HG02884 (cell line): ENCODE measurements around the gene HOXA13.

Experiments used
- ATAC-seq: cut with Tn5 transposase; IDR thresholded peaks from one replicate; pipeline ENCODE4 v1.9.1; 2021; ENCODE audit warnings: mild to moderate bottlenecking, moderate library complexity; ENCODE audit not compliant: unreplicated experiment

HOXA13 gene

GRCh38 chr7:27208998-27209397 lies 9.1 kb upstream of the HOXA13 start:
- ATAC-seq, result no peak

- ATAC-seq, result no peak
Observed at GRCh38 chr7:27207348-27207985, 7.6 kb upstream of the HOXA13 start.

GRCh38 chr7:27205325-27206280 lies 5.7 kb upstream of the HOXA13 start:
- no peak for ATAC-seq

GRCh38 chr7:27204851-27205322 lies 5.0 kb upstream of the HOXA13 start:
- ATAC-seq, result no peak

- ATAC-seq, result no peak
Observed at GRCh38 chr7:27203964-27204594, 4.2 kb upstream of the HOXA13 start.

GRCh38 chr7:27203365-27203953 lies 3.6 kb upstream of the HOXA13 start:
- ATAC-seq, result no peak

- ATAC-seq, result no peak
Observed at GRCh38 chr7:27202862-27203134, 2.9 kb upstream of the HOXA13 start.

- no peak for ATAC-seq
Observed at GRCh38 chr7:27202018-27202861, 2.3 kb upstream of the HOXA13 start.

- ATAC-seq, result no peak
Observed at GRCh38 chr7:27201580-27202017, 1.7 kb upstream of the HOXA13 start.

- ATAC-seq, result no peak
Observed at GRCh38 chr7:27200761-27201579, 1.1 kb upstream of the HOXA13 start.

GRCh38 chr7:27198871-27199801 lies 755 bp downstream of the HOXA13 start:
- ATAC-seq, result no peak

- no peak for ATAC-seq
Observed at GRCh38 chr7:27198138-27198841, 1.6 kb downstream of the HOXA13 start.

GRCh38 chr7:27197137-27198042 lies 2.5 kb downstream of the HOXA13 start:
- no peak for ATAC-seq

- no peak for ATAC-seq
Observed at GRCh38 chr7:27196287-27196767, 3.6 kb downstream of the HOXA13 start.

GRCh38 chr7:27194686-27195379 lies 5.1 kb downstream of the HOXA13 start:
- no peak for ATAC-seq

- ATAC-seq, result no peak
Observed at GRCh38 chr7:27194002-27194352, 5.9 kb downstream of the HOXA13 start.
